ENCODE data around the gene USP32.

Gene USP32

GRCh38 chr17:60260540-60260939 is 131.4 kb downstream of the USP32 start:
- no peak for TF ChIP-seq CTCF (IDR thresholded peaks at IDR 0.05; ENCODE audit: low read depth, low read length)
- no peak overlapping the region for H3K4me3 ChIP-seq (ENCODE audit: low read depth, low read length)
- DNase-seq (ENCODE audit: low read depth, low spot score): no peak
- in situ Hi-C loops (cut with HindIII; ENCODE audit: low sequenced_read_pairs): no loop called here

GRCh38 chr17:60258313-60258712 is 133.6 kb downstream of the USP32 start:
- no peak for DNase-seq (ENCODE audit: low read depth, low spot score)
- in situ Hi-C loops (cut with HindIII; ENCODE audit: low sequenced_read_pairs): no loop called here
- no peak for TF ChIP-seq CTCF (IDR thresholded peaks at IDR 0.05; ENCODE audit: low read depth, low read length)

DNA sequence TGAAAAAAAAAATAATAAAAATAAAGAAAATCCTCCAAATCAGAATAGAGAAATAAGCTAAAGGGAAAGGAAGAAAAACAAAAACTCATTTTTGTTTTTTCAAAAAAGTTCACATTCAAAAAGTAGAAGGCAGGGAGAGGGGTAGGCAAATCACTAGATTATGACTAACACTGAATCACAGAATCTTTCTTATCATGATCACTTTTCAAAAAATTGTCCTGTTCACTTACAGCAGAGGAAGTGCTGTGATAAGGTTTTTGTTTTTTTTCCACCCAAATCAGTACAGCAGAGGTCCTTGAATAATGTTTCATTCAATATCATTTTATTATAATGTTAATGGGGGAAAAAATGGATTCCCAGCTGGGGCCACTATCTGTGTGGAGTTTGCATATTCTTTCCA is 135.8 kb downstream of the USP32 start:
- TF ChIP-seq CTCF (IDR thresholded peaks at IDR 0.05; ENCODE audit: low read depth, low read length): no peak
- H3K4me3 ChIP-seq (ENCODE audit: low read depth, low read length): no peak overlapping the region
- in situ Hi-C loops (cut with HindIII; ENCODE audit: low sequenced_read_pairs): no loop called here
- DNase-seq (ENCODE audit: low read depth, low spot score): no peak

More at GRCh38 chr17:60258313-60258712, 133.6 kb downstream of the USP32 start:
- no peak overlapping the region for H3K4me3 ChIP-seq (ENCODE audit: low read depth, low read length)

- no peak overlapping the region for H3K4me3 ChIP-seq (ENCODE audit: low read depth, low read length)
- no peak for DNase-seq (ENCODE audit: low read depth, low spot score)
- in situ Hi-C loops (cut with HindIII; ENCODE audit: low sequenced_read_pairs): no loop called here
- no peak for TF ChIP-seq CTCF (IDR thresholded peaks at IDR 0.05; ENCODE audit: low read depth, low read length)
Measured at GRCh38 chr17:60253048-60253447, 138.9 kb downstream of the USP32 start.

GRCh38 chr17:60252459-60252858 is 139.5 kb downstream of the USP32 start:
- DNase-seq (ENCODE audit: low read depth, low spot score): no peak
- in situ Hi-C loops (cut with HindIII; ENCODE audit: low sequenced_read_pairs): no loop called here
- no peak overlapping the region for H3K4me3 ChIP-seq (ENCODE audit: low read depth, low read length)
- TF ChIP-seq CTCF (IDR thresholded peaks at IDR 0.05; ENCODE audit: low read depth, low read length): no peak

DNA sequence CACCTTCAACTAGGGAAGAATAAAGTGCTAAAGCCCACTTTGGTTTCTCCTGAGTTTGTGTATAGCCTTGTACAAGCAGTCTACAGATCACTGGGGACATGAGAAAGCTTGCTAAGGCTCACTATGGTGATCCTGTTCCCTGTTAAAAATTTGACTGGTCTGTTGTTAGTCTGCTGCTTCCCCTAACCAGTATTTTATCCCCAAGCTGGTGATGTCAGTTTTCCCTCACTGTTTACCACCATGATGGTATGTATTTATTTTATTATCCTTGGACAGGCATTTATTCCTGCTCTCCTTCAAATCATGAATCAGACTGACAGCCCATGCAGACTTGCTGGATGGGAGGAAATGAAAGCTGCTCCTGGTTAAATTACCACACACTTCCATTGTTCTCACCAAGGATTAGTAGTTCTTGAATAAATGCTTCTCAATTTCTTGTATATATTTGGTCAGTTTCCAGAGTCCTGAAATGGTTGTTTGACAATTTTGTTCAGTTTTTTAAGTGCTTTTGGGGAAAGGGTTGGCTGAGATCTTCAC is 142.6 kb downstream of the USP32 start:
- in situ Hi-C loops (cut with HindIII; ENCODE audit: low sequenced_read_pairs): no loop called here
- peak; percentile 33 for DNase-seq (ENCODE audit: low read depth, low spot score)
- TF ChIP-seq CTCF (IDR thresholded peaks at IDR 0.05; ENCODE audit: low read depth, low read length): no peak
- no peak overlapping the region for H3K4me3 ChIP-seq (ENCODE audit: low read depth, low read length)

All from astrocyte of the spinal cord (primary cell).